Stimulated activated CD4-positive, alpha-beta T cell treated with anti-CD3 and anti-CD28 coated beads, TNF-alpha, amount 100 ng/mL, for 4 hours (primary cell): Measurements from ENCODE around the gene MICAL3.
"Not testable (repeated sequence)": the region's sequence is repeated elsewhere in the genome, so short reads cannot be mapped to it uniquely, and the experiment has no call there.

ENCODE experiments used
- DNase-seq, 3 experiments: peaks; one replicate each; pipeline ENCODE4 v3.0.0-alpha.2; 2020; ENCODE audit warnings: low read depth in 3 of 3

The MICAL3 gene

GRCh38 chr22:18033204-18033998 is 9.0 kb upstream of the MICAL3 start:
- DNase-seq, result no peak

GRCh38 chr22:18032455-18033101 is 8.2 kb upstream of the MICAL3 start:
- DNase-seq, result no peak

GRCh38 chr22:18031695-18032454 is 7.5 kb upstream of the MICAL3 start:
- DNase-seq, result no peak

GRCh38 chr22:18029686-18030267 is 5.4 kb upstream of the MICAL3 start:
- no peak for DNase-seq

- no peak for DNase-seq
Observed at GRCh38 chr22:18028817-18029527, 4.6 kb upstream of the MICAL3 start.

GRCh38 chr22:18025898-18026297 is 1.5 kb upstream of the MICAL3 start:
- DNase-seq, result not testable (repeated sequence)

- DNase-seq, result no peak
Observed at GRCh38 chr22:18024956-18025720, 777 bp upstream of the MICAL3 start.

GRCh38 chr22:18023509-18024275 is 669 bp downstream of the MICAL3 start:
- DNase-seq, result peak in 1 of 3 experiments; percentile 20

GRCh38 chr22:18022876-18023275 is 1.5 kb downstream of the MICAL3 start:
- DNase-seq, result no peak

GRCh38 chr22:18021431-18021830 is 2.9 kb downstream of the MICAL3 start:
- DNase-seq, result no peak

GRCh38 chr22:18020743-18021142 is 3.6 kb downstream of the MICAL3 start:
- not testable (repeated sequence) for DNase-seq

- DNase-seq, result no peak
Observed at GRCh38 chr22:18013947-18014346, 10.4 kb downstream of the MICAL3 start.

- no peak for DNase-seq
Observed at GRCh38 chr22:18013436-18013835, 10.9 kb downstream of the MICAL3 start.

GRCh38 chr22:18012531-18012930 is 11.8 kb downstream of the MICAL3 start:
- no peak for DNase-seq

GRCh38 chr22:18010266-18010665 is 14.1 kb downstream of the MICAL3 start:
- no peak for DNase-seq

GRCh38 chr22:18008136-18008535 is 16.2 kb downstream of the MICAL3 start:
- no peak for DNase-seq

GRCh38 chr22:18005201-18005926 is 19.0 kb downstream of the MICAL3 start:
- DNase-seq, result no peak

- not testable (repeated sequence) for DNase-seq
Observed at GRCh38 chr22:18001894-18002315, 22.5 kb downstream of the MICAL3 start.
